NCI-H2081 (cell line): ENCODE measurements around the gene HECTD4.
"Not testable (repeated sequence)": the region's sequence is repeated elsewhere in the genome, so short reads cannot be mapped to it uniquely, and the experiment has no call there.

Source experiments
- DNase-seq, 2 experiments: peaks; one replicate each; lab custom pipeline; 2025; lab: John Stamatoyannopoulos, UW

The HECTD4 gene

GRCh38 chr12:112270673-112271072 is 111.6 kb downstream of the HECTD4 start:
- no peak for DNase-seq

GRCh38 chr12:112266473-112266872 is 115.8 kb downstream of the HECTD4 start:
- DNase-seq, result no peak

- no peak for DNase-seq
Observed at GRCh38 chr12:112261559-112261958, 120.7 kb downstream of the HECTD4 start.

GRCh38 chr12:112258926-112259325 is 123.3 kb downstream of the HECTD4 start:
- DNase-seq, result no peak

- DNase-seq, result no peak
Observed at GRCh38 chr12:112256780-112257179, 125.5 kb downstream of the HECTD4 start.

GRCh38 chr12:112252184-112252583 is 130.0 kb downstream of the HECTD4 start:
- no peak for DNase-seq

- DNase-seq, result not testable (repeated sequence)
Observed at GRCh38 chr12:112244902-112245301, 137.3 kb downstream of the HECTD4 start.

- DNase-seq, result no peak
Observed at GRCh38 chr12:112243255-112244110, 138.7 kb downstream of the HECTD4 start.

GRCh38 chr12:112241176-112241575 is 141.1 kb downstream of the HECTD4 start:
- DNase-seq, result no peak

GRCh38 chr12:112239881-112240280 is 142.3 kb downstream of the HECTD4 start:
- DNase-seq, result no peak

GRCh38 chr12:112239020-112239419 is 143.2 kb downstream of the HECTD4 start:
- no peak for DNase-seq

GRCh38 chr12:112238441-112238840 is 143.8 kb downstream of the HECTD4 start:
- no peak for DNase-seq

GRCh38 chr12:112236786-112237185 is 145.4 kb downstream of the HECTD4 start:
- DNase-seq, result no peak

GRCh38 chr12:112236386-112236785 is 145.8 kb downstream of the HECTD4 start:
- DNase-seq, result no peak

GRCh38 chr12:112234303-112234702 is 147.9 kb downstream of the HECTD4 start:
- no peak for DNase-seq

GRCh38 chr12:112233242-112233641 is 149.0 kb downstream of the HECTD4 start:
- no peak for DNase-seq

GRCh38 chr12:112230136-112230535 is 152.1 kb downstream of the HECTD4 start:
- no peak for DNase-seq

GRCh38 chr12:112226768-112227167 is 155.5 kb downstream of the HECTD4 start:
- DNase-seq, result no peak

GRCh38 chr12:112220628-112221027 is 161.6 kb downstream of the HECTD4 start:
- DNase-seq, result not testable (repeated sequence)

- no peak for DNase-seq
Observed at GRCh38 chr12:112219195-112219594, 163.0 kb downstream of the HECTD4 start.

GRCh38 chr12:112218150-112218549 is 164.1 kb downstream of the HECTD4 start:
- no peak for DNase-seq

- no peak for DNase-seq
Observed at GRCh38 chr12:112217647-112218046, 164.6 kb downstream of the HECTD4 start.

- no peak for DNase-seq
Observed at GRCh38 chr12:112216223-112216622, 166.0 kb downstream of the HECTD4 start.

GRCh38 chr12:112214064-112214463 is 168.2 kb downstream of the HECTD4 start:
- DNase-seq, result no peak
